NOMO-1 treated with dmso at 0.1 percent for 144 hours (cell line): ENCODE results near the gene NYAP1.
"Not testable (repeated sequence)": the region's sequence is repeated elsewhere in the genome, so short reads cannot be mapped to it uniquely, and the experiment has no call there.

Source experiments
- DNase-seq: peaks from one replicate; lab custom pipeline; 2025; ENCODE audit not compliant: unreplicated experiment; lab: John Stamatoyannopoulos, UW

Gene NYAP1

DNA sequence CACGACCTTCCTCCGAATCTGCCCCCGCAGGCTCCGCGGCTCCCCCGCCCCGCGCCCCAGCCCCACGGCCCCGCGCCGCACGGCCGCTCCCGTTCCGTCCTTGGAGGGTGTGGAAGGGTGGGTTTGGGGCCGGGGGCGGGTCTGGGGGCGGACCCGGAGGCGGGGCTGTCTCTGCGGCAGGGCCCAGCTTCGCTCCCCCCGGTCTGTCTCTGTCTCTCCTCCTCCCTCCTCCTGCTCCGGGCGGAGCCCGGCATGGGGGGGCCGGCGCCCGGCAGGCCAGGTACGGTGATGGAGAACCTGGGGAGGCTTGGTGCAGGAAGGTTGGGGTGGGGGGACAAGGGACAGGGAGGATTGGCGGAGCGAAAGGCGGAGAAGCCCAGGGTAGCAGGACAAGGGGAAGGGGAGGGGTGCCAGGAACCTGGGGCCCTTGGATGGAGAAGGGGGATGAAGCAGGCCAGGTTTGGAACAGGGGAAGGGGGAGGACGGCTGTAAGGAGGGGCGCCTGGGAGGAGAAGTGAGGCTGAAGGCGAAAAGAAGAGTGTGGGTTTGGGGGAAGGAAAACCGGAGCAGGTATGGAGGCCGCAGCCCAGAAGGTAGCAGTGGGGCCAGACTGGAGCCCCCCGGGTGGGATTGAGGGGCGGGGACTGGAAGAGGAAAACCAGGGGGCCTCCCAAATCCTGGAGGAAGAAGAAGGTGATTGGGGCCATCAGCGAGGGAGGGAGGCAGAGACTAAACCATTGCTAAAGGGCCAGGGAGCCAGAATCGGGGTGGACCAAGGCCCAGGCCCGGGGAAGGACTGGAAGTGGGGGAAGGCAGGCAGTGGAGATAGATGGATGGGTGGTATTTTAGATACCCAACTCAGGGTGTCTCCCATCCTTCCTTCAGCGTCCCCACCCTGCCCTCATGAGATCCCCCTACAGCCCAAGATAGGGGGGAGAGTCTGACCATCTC, at the start of gene NYAP1:
Gene NYAP1, plus strand, starts transcription at position 206 of the 951 bp plus-strand sequence. CDS start 1,385 bp downstream, outside the sequence.
- no peak for DNase-seq

DNA sequence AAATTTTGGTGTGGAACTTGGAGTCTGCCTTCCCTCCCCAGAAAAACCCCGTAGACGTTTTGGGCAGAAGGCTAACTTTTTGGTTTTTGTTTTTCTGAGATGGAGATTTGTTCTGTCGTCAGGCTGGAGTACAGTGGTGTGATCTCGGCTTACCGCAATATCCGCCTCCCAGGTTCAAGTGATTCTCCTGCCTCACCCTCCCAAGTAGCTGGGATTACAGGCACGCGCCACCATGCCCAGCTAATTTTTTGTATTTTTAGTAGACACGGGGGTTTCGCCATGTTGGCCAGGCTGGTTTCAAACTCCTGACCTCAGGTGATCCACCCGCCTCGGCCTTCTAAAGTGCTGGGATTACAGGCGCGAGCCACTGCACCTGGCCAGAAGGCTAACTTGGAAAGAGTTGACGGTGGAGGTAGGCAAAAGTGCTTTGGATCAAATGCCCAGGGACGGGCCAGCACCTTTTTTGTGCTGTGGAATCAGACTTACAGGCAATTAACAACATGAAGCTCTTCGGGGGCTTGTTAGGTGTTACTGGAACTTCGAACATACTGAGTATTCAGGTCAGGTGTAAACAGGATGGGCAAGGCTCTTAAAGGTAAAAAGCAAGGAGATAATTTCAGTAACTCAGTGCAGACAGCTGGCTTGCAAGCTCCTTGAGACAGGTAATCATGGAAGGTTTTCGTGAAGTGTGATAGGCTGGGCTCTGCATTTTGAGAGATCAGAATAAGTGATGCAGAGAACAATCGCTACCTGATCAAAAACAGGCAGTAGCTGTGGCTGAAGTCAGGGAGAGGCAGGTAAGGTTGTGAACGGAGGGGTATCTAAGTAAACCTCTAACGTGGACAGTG, 49.2 kb upstream of the NYAP1 start:
- no peak for DNase-seq

DNA sequence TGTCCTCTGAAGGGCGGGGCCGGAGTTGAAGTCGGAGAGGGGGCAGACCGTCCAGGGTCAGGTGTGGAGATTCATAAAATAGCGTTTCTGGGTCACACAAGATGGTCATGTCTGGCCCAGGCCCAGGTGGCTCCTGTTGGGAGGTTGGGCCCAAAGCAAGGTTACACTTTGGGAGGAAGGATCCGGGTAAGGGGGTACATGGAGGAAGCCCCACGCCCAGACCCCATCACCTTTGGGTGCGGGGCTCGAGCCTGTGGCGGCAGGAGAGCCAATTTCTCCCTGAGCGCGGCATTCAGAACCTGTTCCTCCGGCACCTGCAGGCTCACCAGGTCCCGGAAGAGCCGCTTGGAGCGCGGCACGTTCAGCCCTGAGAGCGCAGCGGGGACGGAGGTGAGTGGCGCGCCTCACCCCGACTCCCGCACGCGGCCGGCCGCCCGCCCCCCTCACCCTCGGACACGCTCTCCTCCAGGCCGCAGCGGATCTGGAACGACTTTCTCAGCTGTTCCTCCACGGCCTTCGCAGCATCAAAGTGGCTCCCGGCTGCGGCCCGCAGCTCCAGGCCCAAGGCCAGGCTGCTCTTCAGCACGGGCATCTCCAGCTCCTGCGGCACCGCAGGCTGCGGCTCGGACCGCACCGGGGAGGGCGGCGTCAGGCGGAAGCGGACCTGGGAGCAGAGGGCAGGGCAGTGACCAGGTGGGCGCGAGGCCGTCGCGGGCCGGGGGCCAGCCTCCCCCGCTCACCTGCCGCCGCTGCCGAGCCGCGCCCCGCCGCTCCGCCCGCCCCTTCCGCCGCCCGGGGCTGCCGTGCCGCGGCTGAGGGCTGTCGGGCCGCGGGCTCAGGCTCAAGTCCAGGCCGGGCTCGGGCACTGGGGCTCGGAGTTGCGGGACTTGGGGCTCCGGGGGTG, 48.1 kb upstream of the NYAP1 start:
- DNase-seq: peak; percentile 16

- no peak for DNase-seq
These were observed 46.3 kb upstream of the NYAP1 start for GRCh38 chr7:100437150-100438100.

DNA sequence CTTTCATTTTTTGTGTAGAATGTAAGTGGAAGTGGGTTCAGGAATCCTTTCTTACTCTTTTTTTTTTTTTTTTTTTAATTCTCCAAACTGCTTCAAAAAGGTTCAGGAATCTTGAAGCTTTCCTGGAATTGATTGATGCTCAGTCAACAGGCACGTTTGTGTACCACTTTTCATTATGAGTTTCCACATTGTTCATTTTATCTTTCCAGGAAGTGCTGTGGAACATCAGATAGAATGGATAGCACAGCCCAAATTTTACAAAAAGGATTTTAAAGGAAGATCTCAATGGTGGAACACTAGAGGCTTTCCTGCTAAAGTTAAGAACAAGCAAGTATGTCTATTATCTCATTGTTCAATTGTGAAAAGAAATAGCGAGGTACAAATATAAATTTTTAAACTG, 45.6 kb upstream of the NYAP1 start:
- no peak for DNase-seq

DNA sequence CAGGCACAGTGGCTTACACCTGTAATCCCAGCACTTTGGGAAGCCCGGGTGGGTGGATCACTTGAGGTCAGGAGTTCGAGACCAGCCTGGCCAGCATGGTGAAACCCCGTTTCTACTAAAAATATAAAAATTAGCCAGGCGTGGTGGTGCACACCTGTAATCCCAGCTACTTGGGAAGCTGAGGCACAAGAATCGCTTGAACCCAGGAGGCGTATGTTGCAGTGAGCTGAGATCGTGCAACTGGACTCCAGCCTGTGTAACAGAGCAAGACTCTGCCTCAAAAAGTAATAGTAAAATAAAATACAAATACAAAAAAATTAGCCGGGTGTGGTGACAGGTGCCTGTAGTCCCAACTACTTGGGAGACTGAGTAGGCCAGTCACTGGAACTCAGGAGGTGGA, 45.0 kb upstream of the NYAP1 start:
- DNase-seq: not testable (repeated sequence)

DNA sequence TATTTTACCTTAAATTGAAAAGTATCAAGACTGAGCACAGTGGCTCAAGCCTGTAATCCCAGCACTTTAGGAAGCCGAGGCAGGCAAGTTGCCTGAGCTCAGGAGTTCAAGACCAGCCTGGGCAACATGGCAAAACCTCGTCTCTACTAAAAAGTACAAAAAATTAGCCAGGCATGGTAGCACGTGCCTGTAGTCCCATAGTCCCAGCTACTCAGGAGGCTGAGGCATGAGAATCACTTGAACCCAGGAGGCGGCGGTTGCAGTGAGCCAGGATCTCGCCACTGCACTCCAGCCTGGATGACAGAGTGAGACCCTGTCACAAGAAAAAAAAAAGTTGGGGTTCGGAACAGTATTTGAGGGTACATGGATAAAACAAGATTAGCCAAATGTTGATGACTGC, 44.5 kb upstream of the NYAP1 start:
- not testable (repeated sequence) for DNase-seq

GRCh38 chr7:100441641-100442535, 41.8 kb upstream of the NYAP1 start:
- no peak for DNase-seq

DNA sequence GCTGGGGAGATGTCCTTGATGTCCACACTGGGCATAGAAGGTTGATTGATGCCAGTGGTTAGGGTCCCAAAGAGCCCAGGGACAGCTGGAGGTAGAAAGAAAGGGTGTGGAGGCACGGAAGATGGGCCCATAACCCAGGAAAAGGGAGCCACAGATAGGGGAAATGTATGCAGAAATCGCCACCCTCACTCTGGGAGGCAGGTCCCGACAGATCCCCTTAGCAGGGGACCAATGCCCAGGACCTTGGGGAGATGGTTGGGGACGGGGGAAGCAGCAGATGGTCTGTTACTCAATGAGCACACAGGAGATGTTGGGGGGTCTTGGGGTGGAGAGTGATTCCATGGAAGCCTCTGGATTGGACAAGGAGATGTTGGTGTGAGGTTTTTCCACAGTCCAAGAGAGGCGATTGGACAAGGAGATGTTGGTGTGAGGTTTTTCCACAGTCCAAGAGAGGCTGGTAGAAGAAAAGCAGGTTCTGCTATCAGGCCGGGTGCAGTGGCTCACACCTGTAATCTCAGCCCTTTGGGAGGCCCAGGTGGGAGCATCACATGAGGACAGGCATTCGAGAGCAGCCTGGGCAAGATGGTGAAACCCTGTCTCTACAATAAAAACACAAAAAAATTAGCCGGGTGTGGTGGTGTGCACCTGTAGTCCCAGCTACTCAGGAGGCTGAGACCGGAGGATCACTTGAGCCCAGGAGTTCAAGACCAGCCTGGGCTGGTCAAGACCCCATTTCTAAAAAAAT, 40.5 kb upstream of the NYAP1 start:
- DNase-seq: no peak

DNA sequence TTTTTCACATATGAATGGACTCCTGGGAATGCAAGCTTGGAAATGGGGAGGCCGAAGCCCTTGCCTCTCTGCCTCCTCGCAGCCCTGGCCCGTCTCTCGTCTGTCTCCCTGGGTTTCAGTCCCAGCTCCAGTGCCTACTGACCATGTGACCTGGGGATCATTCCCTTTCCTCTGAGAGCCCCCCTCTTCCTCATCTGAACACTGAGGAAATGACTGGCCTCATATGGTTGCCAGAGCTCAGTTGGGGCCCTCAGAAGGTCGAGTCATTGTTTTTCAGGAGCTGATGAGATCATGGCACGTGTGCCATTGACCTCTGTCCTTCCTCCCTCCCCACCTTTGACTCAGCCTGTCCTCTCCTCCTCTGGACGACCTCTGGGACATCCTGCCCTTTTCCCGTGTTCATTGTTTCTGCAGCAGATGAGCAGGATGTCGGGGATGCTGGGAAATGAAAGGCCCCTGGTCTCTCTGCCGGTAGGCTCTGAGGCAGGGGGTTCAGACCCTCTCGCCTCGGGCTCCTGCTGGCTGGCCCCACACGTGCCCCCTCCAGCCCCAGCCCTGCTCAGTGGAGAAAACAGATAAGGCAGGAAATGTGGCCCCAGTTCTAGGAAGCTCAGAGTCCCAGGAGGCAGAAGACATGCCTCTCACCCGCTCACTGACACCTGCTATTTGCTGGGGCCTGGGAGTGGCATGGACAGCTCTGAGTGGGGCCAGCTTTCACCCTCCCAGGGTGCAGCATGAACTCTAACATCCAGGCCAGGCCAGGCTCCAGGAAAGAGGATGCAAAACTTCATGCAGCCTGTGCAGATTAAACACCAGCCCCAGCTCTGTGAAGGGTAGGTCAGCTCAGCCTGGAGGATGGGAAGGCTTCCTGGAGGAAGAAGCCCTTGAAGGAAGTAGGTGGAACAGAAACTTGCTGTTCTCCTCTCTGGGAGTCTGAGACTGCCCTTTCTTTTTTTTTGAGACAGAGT, 39.1 kb upstream of the NYAP1 start:
- no peak for DNase-seq

DNA sequence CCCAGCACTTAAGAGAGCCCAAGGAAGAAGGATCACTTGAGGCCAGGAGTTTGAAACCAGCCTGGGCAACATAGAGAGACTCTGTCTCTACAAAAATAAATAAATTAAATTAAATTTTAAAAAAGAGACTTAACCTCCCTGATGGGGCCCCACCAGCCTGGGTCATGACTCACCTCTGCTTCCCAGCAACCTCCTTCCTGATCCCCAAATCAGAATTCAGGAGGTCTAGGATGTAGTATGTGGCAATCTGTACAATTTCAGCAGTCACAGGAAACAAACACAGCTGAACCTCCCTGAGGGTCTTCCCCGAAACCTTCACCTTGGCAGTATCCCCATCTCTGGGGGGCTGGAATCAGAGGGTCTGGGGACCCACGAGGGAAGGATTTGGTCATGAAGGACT, 37.7 kb upstream of the NYAP1 start:
- DNase-seq: no peak

- DNase-seq: not testable (repeated sequence)
These were observed 36.4 kb upstream of the NYAP1 start for GRCh38 chr7:100447363-100447762.

GRCh38 chr7:100449190-100449795, 34.4 kb upstream of the NYAP1 start:
- DNase-seq: no peak

DNA sequence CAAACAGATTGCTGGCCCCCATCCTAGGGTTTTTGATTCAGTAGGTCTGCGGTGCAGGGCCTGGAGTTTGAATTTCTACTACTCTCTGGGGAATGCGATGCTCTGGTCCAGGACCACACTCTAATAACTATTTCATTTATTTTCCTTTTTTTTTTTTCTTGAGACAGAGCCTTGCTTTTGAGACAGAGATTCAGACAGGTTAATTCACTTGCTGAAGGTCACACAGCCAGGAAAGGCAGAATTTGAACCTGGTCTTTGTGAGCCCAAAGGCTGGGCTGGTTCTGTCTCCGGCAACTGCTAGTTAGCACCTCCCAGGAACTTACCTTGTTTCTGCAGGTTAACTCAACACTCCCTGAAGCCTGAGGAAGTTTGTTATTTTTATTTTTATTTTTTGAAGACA, 31.2 kb upstream of the NYAP1 start:
- DNase-seq: no peak

DNA sequence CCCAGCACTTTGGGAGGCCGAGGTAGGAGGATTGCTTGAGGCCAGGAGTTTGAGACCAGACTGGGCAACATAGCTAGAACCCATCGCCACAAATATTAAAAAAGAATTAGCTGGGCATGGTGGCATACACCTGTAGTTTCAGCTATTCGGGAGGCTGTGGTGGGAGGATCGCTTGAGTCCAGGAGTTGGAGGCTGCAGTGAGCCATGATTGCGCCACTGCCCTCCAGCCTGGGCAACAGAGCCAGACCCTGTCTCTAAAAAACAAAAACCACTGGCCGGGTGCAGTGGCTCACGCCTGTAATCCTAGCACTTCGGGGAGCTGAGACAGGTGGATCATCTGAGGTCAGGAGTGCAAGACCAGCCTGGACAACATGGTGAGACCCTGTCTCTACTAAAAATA, 29.9 kb upstream of the NYAP1 start:
- not testable (repeated sequence) for DNase-seq

DNA sequence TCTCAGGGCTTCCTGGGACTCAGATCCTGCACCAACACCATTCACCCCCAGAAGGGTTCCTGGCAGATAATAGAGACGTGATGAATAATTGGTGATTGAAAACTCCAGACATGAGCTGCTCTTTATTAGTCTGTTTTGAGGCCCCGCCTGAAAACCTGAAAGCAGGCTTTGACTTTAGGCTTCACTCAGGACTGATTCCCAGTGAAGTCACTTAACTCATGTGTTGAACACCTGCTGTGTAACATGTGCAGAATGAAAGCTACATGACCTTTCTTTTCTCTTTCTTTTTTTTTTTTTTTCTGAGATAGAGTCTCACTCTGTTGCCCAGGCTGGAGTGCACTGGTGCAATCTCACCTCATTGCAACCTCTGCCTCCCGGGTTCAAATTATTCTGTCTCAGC, 28.5 kb upstream of the NYAP1 start:
- DNase-seq: no peak
